Suprapubic skin (tissue), 4 donors: ENCODE measurements around the gene KLF7. TPM values are rescaled to one million over a fixed set of nuclear protein-coding genes. Genes with fewer than 3 reads are reported as not detected.
A peak's percentile ranks its signal among the peaks of the same experiment; 100 is the strongest.

Source experiments
- DNase-seq, 2 donors: peaks; one replicate each; pipeline ENCODE4 v3.0.0-alpha.2; 2019; ENCODE audit warnings: low spot score in 2 of 2
- H3K27ac ChIP-seq: fragments of 200-600 bp; sonication (generic); one replicate; pipeline ENCODE4 v1.5.1; 2019
- H3K27me3 ChIP-seq: fragments of 200-600 bp; sonication (generic); one replicate; pipeline ENCODE4 v1.5.1; 2019
- H3K36me3 ChIP-seq: fragments of 200-600 bp; sonication (generic); one replicate; pipeline ENCODE4 v1.5.1; 2019
- H3K4me1 ChIP-seq: fragments of 200-600 bp; sonication (generic); one replicate; pipeline ENCODE4 v1.5.1; 2019
- H3K4me3 ChIP-seq: fragments of 200-600 bp; sonication (generic); one replicate; pipeline ENCODE4 v1.5.1; 2019; ENCODE audit warnings: mild to moderate bottlenecking
- H3K9me3 ChIP-seq: fragments of 200-600 bp; sonication (generic); one replicate; pipeline ENCODE4 v1.5.1; 2019
- CTCF ChIP-seq, 2 donors: fragments of 200-600 bp in 1 of 2; fragments of 450-650 bp in 1 of 2; sonication (generic) in 1 of 2; IDR thresholded peaks; one replicate each; pipeline ENCODE4 v1.5.1; 2016 to 2019; ENCODE audit warnings: antibody characterized with exemption in 2 of 2, mild to moderate bottlenecking in 1 of 2, moderate library complexity in 1 of 2
- EP300 ChIP-seq: sonication (generic); formaldehyde crosslinking; IDR thresholded peaks from one replicate; pipeline ENCODE4 v1.6.1; 2017; ENCODE audit warnings: antibody characterized with exemption
- POLR2A ChIP-seq, 2 donors: fragments of 450-650 bp; IDR thresholded peaks; one replicate each; pipeline ENCODE4 v1.6.1; 2017; ENCODE audit warnings: antibody characterized with exemption in 2 of 2, mild to moderate bottlenecking in 2 of 2, moderate library complexity in 2 of 2
- POLR2AphosphoS5 ChIP-seq, 3 donors: sonication (generic); formaldehyde crosslinking; IDR thresholded peaks; one replicate each; pipeline ENCODE4 v1.6.1; 2017; ENCODE audit warnings: antibody characterized with exemption in 3 of 3
- WGBS: methylation state at CpG from one replicate; pipeline ENCODE4 v1.1.5; 2018; 5-methylcytosine and 5-hydroxymethylcytosine counted together
- total RNA-seq, 4 donors: library from RNA; depleted of rRNA; stranded (reverse); fragments of >200 nt; gene quantifications; one replicate each; pipeline ENCODE4 v1.1.0, GENCODE V29; 2016

The KLF7 gene
- total RNA-seq, 4 donors from 2014 or later: 10.0 to 17.4 (median 10.7) TPM

DNA sequence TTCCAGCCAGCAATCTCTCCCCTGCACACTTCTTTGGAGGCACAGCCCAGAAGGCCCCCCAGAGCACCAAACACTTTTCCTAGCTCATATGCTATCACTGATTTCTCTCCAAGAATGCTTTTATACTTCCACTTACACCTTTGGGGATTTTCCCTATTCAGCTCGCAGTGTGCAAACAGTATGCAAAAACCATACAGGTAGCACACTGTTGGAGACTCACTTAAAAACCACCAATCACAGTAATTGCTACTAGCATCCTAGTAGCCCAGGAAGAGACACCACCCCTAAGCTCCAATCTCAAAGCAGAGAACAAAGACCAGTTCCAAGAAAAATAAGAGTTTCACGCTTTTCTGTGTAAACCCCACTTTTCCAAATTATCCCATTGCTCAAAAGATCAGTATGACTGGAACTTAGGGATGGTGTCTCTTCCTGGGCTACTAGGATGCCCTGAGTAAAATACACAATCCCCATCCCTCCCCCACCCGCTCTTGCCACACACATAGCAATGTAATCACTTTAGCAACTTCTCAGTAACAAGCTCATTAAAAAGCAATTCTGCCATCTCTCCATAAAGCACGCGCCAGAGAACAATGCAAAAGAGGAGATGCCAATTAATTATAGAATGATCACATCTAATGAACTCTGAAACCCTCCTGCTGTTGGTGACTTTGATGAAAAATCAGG is 43.0 kb downstream of the KLF7 start:
- TF ChIP-seq EP300 (no peak), POLR2AphosphoS5 (IDR thresholded peaks at IDR 0.05) (no peak), POLR2A (IDR thresholded peaks at IDR 0.05) (no peak), CTCF (IDR thresholded peaks at IDR 0.05) (no peak)
- Histone ChIP-seq H3K4me1 (peaks cover 25% of the 10 kb centered on the region), H3K9me3 (no peaks in the 10 kb centered on the region), H3K4me3 (no peak overlapping the region), H3K36me3 (peaks cover 14% of the 10 kb centered on the region), H3K27ac (no peak overlapping the region), H3K27me3 (no peaks in the 10 kb centered on the region)
- no peak for DNase-seq
- 95% methylated on average over 5 of the region's 5 CpGs for WGBS

GRCh38 chr2:207121784-207122183 is 44.0 kb downstream of the KLF7 start:
- no peak for DNase-seq
- TF ChIP-seq EP300 (no peak), CTCF (IDR thresholded peaks at IDR 0.05) (no peak), POLR2A (IDR thresholded peaks at IDR 0.05) (no peak), POLR2AphosphoS5 (IDR thresholded peaks at IDR 0.05) (no peak)
- Histone ChIP-seq H3K36me3 (peaks cover 14% of the 10 kb centered on the region), H3K27me3 (no peaks in the 10 kb centered on the region), H3K4me1 (peaks cover 25% of the 10 kb centered on the region), H3K27ac (no peak overlapping the region), H3K9me3 (no peaks in the 10 kb centered on the region), H3K4me3 (no peak overlapping the region)
- WGBS: 36% methylated on average over 1 of the region's 1 CpG

DNA sequence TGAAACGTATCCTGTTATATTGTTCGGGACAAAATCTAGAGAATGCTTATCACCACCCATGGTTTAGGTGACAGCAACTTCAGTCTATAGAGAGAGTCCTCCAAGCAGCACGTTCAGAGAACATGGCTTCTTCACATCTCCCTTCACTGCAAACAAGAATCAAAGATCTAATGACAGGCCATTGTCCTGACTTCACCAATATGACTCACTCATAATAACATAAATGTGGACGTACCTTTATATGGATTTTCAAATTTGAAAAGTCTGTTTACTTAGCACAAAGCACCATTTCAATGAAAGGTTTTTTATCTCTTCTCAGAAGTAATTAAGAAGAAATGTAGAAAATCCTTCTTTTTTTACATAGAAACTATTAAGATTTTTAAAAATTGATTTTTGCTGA is 46.7 kb downstream of the KLF7 start:
- H3K4me1 ChIP-seq: peaks cover 29% of the 10 kb centered on the region
- no peaks in the 10 kb centered on the region for H3K27me3 ChIP-seq
- WGBS: 90% methylated on average over 4 of the region's 4 CpGs
- H3K9me3 ChIP-seq: no peaks in the 10 kb centered on the region
- peaks cover 11% of the 10 kb centered on the region for H3K36me3 ChIP-seq
- DNase-seq: no peak
- TF ChIP-seq POLR2AphosphoS5 (IDR thresholded peaks at IDR 0.05): no peak
- TF ChIP-seq CTCF (IDR thresholded peaks at IDR 0.05): no peak
- no peak for TF ChIP-seq EP300
- no peak for TF ChIP-seq POLR2A (IDR thresholded peaks at IDR 0.05)
- no peak overlapping the region for H3K4me3 ChIP-seq
- no peak overlapping the region for H3K27ac ChIP-seq

DNA sequence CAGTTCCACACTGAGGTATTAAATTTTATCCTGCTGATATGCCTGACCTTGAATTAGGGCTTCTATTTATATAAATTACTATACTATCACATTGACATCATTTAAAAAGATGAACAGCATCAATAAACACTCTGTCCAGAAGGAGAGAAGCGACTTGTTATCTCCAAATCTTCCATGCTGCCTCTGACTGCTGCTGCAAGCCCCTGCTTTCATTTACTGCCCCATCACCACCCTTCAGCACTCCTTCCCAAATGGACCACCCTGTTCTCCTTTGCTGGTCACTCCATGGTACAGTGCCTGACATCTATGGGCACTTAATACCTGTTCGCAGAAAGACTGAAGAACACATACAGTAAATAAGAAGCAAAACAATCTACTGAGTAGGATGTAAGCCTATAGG is 48.1 kb downstream of the KLF7 start:
- H3K9me3 ChIP-seq: no peaks in the 10 kb centered on the region
- no peak for DNase-seq
- H3K27me3 ChIP-seq: no peaks in the 10 kb centered on the region
- peaks cover 22% of the 10 kb centered on the region for H3K4me1 ChIP-seq
- no peak overlapping the region for H3K27ac ChIP-seq
- TF ChIP-seq CTCF (IDR thresholded peaks at IDR 0.05) (no peak), POLR2A (IDR thresholded peaks at IDR 0.05) (no peak), EP300 (no peak), POLR2AphosphoS5 (IDR thresholded peaks at IDR 0.05) (no peak)
- H3K36me3 ChIP-seq: no peaks in the 10 kb centered on the region
- WGBS: 98% methylated on average over 2 of the region's 2 CpGs
- no peak overlapping the region for H3K4me3 ChIP-seq

DNA sequence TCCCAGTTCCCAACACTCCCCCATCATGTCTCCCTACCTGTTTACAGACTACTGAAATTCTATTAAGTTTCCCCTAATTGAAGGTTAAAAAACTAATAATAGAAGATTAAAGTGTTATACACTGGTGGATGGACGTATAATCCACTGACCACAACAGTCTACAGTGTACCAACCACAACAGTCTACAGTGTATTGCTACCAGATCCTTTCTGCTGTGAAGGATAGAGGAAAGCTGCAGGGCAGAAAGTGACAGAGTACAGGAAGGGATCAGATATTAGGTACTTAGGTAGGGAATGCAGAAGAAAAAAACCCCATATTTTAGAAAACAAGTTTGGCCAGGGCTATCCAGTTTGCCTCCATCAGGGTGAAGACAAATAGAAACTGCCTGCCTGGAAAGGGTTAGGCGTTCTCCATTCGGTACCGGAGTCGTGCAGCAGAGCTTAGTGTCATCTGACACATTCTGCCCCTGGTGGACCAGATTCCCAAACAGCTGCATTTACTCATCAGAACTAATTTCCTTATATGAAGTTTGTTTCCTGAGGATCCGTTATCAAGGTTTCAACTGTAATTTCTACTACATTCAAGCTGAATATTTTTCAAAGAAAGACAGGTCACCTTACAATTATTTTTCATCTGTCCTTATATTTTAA is 49.9 kb downstream of the KLF7 start:
- Histone ChIP-seq H3K4me3 (no peak overlapping the region), H3K4me1 (peaks cover 4% of the 10 kb centered on the region), H3K27ac (no peak overlapping the region), H3K9me3 (no peaks in the 10 kb centered on the region), H3K36me3 (peaks cover 5% of the 10 kb centered on the region), H3K27me3 (no peaks in the 10 kb centered on the region)
- no peak for DNase-seq
- 38% methylated on average over 6 of the region's 6 CpGs for WGBS
- TF ChIP-seq CTCF (IDR thresholded peaks at IDR 0.05) (peak in 1 of 2 donors; percentile 13), EP300 (no peak), POLR2A (IDR thresholded peaks at IDR 0.05) (no peak), POLR2AphosphoS5 (IDR thresholded peaks at IDR 0.05) (no peak)
